Nephron progenitor cell (in vitro differentiated cells): ENCODE data around the gene ATP9B.

Experiments used
- DNase-seq: peaks from one replicate; pipeline ENCODE4 v3.0.0; 2021
- H3K27ac Mint-ChIP-seq: 2 replicates; pipeline ENCODE4 v1.8.0; 2021; ENCODE audit warnings: mild to moderate bottlenecking, moderate library complexity, mixed read lengths
- H3K27me3 Mint-ChIP-seq: 2 replicates; pipeline ENCODE4 v1.8.0; 2021; ENCODE audit warnings: mild to moderate bottlenecking, low read depth, mixed read lengths; ENCODE audit not compliant: poor library complexity
- H3K36me3 Mint-ChIP-seq: 2 replicates; pipeline ENCODE4 v1.8.0; 2021; ENCODE audit warnings: low read depth, mixed read lengths
- H3K4me1 Mint-ChIP-seq: 2 replicates; pipeline ENCODE4 v1.8.0; 2021; ENCODE audit warnings: mixed read lengths
- H3K4me3 Mint-ChIP-seq: 2 replicates; pipeline ENCODE4 v1.8.0; 2021; ENCODE audit warnings: mild to moderate bottlenecking, moderate library complexity, mixed read lengths
- H3K9me3 Mint-ChIP-seq: 2 replicates; pipeline ENCODE4 v1.8.0; 2021; ENCODE audit warnings: mild to moderate bottlenecking, moderate library complexity, mixed read lengths
- CTCF ChIP-seq: fragments of 200-600 bp; sonication (generic); IDR thresholded peaks from 2 replicates; pipeline ENCODE4 v1.5.0; 2021; ENCODE audit warnings: antibody characterized with exemption

Gene ATP9B

GRCh38 chr18:79393181-79393634, 324.0 kb downstream of the ATP9B start:
- no peak for TF ChIP-seq CTCF
- peaks cover 6% of the 10 kb centered on the region for H3K9me3 Mint-ChIP-seq
- H3K4me3 Mint-ChIP-seq = peak overlapping the region; percentile 80
- no peak for DNase-seq
- H3K4me1 Mint-ChIP-seq = peaks cover 20% of the 10 kb centered on the region
- H3K27ac Mint-ChIP-seq = no peak overlapping the region
- H3K27me3 Mint-ChIP-seq = peaks cover 91% of the 10 kb centered on the region
- no peaks in the 10 kb centered on the region for H3K36me3 Mint-ChIP-seq

- Mint-ChIP-seq H3K27ac (no peak overlapping the region), H3K4me1 (peaks cover 18% of the 10 kb centered on the region), H3K36me3 (no peaks in the 10 kb centered on the region), H3K27me3 (peaks cover 91% of the 10 kb centered on the region), H3K4me3 (peak overlapping the region; percentile 80), H3K9me3 (peaks cover 6% of the 10 kb centered on the region)
- peak; percentile 72 for DNase-seq
- no peak for TF ChIP-seq CTCF
Observed at GRCh38 chr18:79393635-79394533, 324.7 kb downstream of the ATP9B start.

GRCh38 chr18:79394534-79395307, 325.5 kb downstream of the ATP9B start:
- Mint-ChIP-seq H3K36me3 (no peaks in the 10 kb centered on the region), H3K4me1 (peaks cover 21% of the 10 kb centered on the region), H3K27me3 (peaks cover 90% of the 10 kb centered on the region), H3K9me3 (peaks cover 6% of the 10 kb centered on the region), H3K4me3 (peak overlapping the region; percentile 78), H3K27ac (no peak overlapping the region)
- DNase-seq = peak; percentile 41
- no peak for TF ChIP-seq CTCF

GRCh38 chr18:79395308-79395640, 326.1 kb downstream of the ATP9B start:
- Mint-ChIP-seq H3K27me3 (peaks cover 85% of the 10 kb centered on the region), H3K9me3 (peaks cover 6% of the 10 kb centered on the region), H3K4me1 (peaks cover 21% of the 10 kb centered on the region), H3K36me3 (no peaks in the 10 kb centered on the region), H3K4me3 (peak overlapping the region; percentile 78), H3K27ac (no peak overlapping the region)
- no peak for DNase-seq
- no peak for TF ChIP-seq CTCF

- no peaks in the 10 kb centered on the region for H3K36me3 Mint-ChIP-seq
- TF ChIP-seq CTCF = no peak
- peak within 1 kb of the TSS; percentile 78 for H3K4me3 Mint-ChIP-seq
- H3K27ac Mint-ChIP-seq = no peak within 1 kb of the TSS
- H3K4me1 Mint-ChIP-seq = peaks cover 22% of the 10 kb centered on the region
- H3K9me3 Mint-ChIP-seq = peaks cover 3% of the 10 kb centered on the region
- DNase-seq = peak; percentile 80
- peaks cover 79% of the 10 kb centered on the region for H3K27me3 Mint-ChIP-seq
Observed at GRCh38 chr18:79395761-79396404, 326.7 kb downstream of the ATP9B start, which contains the start of gene NFATC1. TSS of gene NFATC1 (plus strand) at chr18:79395930. CDS start at chr18:79396225, 295 bp downstream.
